Testis (tissue), 2 donors: ENCODE data around the gene TBC1D21.

Experiments
- CTCF ChIP-seq, 3 experiments: fragments of 450-650 bp in 2 of 3; fragments of 200-600 bp in 1 of 3; sonication (generic) in 1 of 3; IDR thresholded peaks; one replicate each; pipeline ENCODE4 v1.5.1; 2016 to 2019; ENCODE audit warnings: antibody characterized with exemption in 3 of 3, mild to moderate bottlenecking in 2 of 3, moderate library complexity in 1 of 3
- POLR2A ChIP-seq: fragments of 450-650 bp; IDR thresholded peaks from one replicate; pipeline ENCODE4 v1.6.1; 2017; ENCODE audit warnings: antibody characterized with exemption, mild to moderate bottlenecking, moderate library complexity

DNA sequence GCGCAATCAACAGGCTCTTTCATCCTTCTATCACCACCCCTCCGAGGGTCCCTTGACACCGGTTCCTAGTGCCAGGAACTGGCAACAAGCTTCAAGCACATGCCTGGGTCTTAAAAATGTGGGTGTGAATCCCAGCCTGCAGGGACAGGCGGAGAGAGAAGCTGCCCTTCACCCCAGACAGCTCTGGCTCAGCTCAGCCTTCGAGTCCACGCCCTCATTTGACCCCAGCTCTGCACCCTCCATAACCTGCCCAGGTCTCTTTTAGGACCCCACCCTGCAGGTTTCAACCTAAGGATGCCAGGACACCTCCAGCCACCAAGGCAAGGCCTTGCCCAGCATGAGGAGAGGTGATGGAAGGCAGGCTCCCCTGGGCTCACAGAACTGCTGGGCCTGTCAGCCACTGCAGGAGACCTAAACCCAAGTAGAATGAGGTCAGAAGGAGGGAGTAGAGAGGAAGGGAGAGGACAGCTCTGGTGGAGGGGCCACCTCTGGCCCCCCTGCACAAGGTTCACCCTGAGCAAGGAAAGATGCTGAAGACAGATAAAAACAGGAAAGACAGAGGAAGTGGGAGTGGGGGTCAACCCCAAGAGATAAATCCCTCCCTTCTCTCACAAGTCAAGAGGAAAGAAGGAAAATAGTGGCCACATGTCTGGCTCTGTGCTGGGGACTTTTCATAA is 50.3 kb downstream of the TBC1D21 start:
- no peak for TF ChIP-seq CTCF (IDR thresholded peaks at IDR 0.05)
- TF ChIP-seq POLR2A, result no peak
